DOHH2 (cell line): ENCODE data around the gene SHISA7.

Experiments used
- CTCF ChIP-seq: fragments of 200-600 bp; sonication (generic); IDR thresholded peaks from one replicate; pipeline ENCODE4 v1.5.1; 2014; ENCODE audit warnings: antibody characterized with exemption, mild to moderate bottlenecking, low read depth, low read length; ENCODE audit not compliant: poor library complexity, severe bottlenecking
- EZH2phosphoT487 ChIP-seq: fragments of 200-600 bp; sonication (generic); IDR thresholded peaks from 2 replicates; pipeline ENCODE4 v1.6.1; 2017; ENCODE audit warnings: borderline replicate concordance, mild to moderate bottlenecking, antibody characterized with exemption, low read length, moderate library complexity, mixed read lengths

GRCh38 chr19:55418185-55418584, 24.9 kb downstream of the SHISA7 start:
- peak; percentile 87 for TF ChIP-seq CTCF
- TF ChIP-seq EZH2phosphoT487: no peak
